GM18519 (cell line): ENCODE measurements around the gene LRRFIP1.
"Not testable (repeated sequence)": the region's sequence is repeated elsewhere in the genome, so short reads cannot be mapped to it uniquely, and the experiment has no call there.

ENCODE experiments used
- ATAC-seq: cut with Tn5 transposase; IDR thresholded peaks from one replicate; pipeline ENCODE4 v1.9.1; 2021; ENCODE audit warnings: mild to moderate bottlenecking, moderate library complexity; ENCODE audit not compliant: unreplicated experiment, low FRiP score

The LRRFIP1 gene, protein sequence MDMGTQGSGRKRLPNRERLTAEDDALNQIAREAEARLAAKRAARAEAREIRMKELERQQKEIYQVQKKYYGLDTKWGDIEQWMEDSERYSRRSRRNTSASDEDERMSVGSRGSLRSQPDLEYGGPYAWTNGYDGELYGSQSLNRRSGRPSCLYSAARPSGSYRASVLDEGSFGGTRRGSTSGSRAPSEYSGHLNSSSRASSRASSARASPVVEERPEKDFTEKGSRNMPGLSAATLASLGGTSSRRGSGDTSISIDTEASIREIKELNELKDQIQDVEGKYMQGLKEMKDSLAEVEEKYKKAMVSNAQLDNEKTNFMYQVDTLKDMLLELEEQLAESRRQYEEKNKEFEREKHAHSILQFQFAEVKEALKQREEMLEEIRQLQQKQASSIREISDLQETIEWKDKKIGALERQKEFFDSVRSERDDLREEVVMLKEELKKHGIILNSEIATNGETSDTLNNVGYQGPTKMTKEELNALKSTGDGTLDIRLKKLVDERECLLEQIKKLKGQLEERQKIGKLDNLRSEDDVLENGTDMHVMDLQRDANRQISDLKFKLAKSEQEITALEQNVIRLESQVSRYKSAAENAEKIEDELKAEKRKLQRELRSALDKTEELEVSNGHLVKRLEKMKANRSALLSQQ

DNA sequence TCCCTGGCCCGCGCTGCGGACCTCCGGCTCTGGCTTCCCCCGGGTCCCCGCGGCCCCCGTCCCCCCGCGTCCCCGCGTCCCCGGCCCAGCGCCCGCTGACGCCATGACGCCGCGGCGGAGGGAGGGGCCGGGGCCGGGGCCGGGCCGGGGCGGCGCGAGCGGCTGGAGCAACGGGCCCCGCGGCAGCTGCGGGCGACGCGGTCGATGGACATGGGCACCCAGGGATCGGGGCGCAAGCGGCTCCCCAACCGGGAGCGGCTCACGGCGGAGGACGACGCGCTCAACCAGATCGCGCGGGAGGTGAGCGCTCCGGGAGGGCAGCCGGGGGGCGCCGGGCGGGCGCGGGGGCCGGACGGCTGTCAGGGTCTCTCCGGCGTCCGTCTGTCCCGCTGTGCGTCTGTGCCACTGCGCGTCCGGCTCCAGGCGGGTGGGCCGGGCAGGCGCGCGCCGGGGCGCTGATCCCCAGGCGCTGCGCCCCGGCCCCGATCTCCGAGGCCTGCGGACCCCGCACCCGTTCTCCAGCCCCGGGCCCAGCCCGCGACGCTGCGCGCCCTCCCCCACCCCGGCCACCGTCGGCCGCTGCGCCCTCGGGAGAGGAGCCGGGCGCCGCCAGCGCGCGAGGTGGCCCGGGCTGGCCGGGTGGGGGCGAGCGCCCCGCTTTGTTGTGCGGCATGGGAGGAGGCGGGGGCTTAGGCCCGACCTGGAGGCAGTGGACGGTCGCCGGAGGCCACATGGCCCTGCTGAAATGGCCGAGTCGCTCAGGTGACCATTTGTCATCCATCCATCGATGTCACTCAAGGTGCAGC is at the start of gene LRRFIP1:
Gene LRRFIP1 (plus strand): TSS at position 147 of the 806 bp plus-strand sequence. CDS start 58 bp downstream, at position 205.
- ATAC-seq: no peak

GRCh38 chr2:237577956-237578870 is 49.2 kb upstream of the LRRFIP1 start:
- no peak for ATAC-seq

GRCh38 chr2:237581326-237581725 is 46.1 kb upstream of the LRRFIP1 start:
- no peak for ATAC-seq

GRCh38 chr2:237581751-237582746 is 45.3 kb upstream of the LRRFIP1 start:
- ATAC-seq: no peak

DNA sequence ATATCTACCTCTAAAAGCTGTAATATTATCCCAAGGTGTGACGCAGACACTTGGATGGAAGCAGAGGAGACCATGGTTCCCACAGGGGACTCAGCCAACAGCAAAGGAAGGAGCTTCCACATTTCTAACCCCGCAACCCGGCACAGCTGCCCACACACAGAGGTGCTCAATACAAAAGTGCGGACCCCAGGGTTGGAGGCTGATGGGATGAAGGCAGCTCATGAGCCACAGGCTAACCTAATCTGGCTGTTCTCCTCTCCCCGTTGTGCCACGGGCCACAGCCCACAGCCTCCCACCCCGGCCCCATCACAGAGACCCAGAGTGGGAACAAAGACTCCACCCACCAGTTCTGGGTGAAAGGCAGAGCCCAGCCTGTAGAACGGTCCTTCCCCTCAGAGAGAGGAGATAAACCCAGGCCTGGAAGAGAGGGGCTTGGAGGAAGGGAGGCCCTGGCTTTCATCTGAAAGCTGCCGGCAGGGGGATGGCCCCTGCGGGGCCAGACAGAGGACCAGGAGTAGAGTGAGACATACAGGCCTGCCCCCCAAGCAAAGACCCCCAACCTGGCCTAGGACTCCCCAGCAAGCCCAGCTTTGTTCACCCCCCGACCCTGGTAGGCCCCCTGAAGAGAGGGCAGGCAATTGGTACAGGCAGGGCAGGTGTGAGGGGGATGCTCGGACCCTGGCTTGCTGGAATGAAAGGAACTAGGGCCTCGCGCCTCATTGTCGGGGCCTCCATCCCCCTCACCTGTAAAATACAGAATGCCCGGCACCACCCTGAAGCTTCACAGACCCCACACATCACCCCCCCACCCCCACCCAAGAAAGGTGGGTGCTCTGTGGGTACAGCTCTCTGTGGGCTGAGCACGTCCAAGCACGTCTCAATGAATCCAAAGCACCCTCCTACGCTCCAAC is 43.7 kb upstream of the LRRFIP1 start:
- ATAC-seq: no peak

GRCh38 chr2:237585590-237586221 is 41.7 kb upstream of the LRRFIP1 start:
- ATAC-seq: no peak

- ATAC-seq: no peak
Measured at GRCh38 chr2:237588044-237588696, 39.2 kb upstream of the LRRFIP1 start.

DNA sequence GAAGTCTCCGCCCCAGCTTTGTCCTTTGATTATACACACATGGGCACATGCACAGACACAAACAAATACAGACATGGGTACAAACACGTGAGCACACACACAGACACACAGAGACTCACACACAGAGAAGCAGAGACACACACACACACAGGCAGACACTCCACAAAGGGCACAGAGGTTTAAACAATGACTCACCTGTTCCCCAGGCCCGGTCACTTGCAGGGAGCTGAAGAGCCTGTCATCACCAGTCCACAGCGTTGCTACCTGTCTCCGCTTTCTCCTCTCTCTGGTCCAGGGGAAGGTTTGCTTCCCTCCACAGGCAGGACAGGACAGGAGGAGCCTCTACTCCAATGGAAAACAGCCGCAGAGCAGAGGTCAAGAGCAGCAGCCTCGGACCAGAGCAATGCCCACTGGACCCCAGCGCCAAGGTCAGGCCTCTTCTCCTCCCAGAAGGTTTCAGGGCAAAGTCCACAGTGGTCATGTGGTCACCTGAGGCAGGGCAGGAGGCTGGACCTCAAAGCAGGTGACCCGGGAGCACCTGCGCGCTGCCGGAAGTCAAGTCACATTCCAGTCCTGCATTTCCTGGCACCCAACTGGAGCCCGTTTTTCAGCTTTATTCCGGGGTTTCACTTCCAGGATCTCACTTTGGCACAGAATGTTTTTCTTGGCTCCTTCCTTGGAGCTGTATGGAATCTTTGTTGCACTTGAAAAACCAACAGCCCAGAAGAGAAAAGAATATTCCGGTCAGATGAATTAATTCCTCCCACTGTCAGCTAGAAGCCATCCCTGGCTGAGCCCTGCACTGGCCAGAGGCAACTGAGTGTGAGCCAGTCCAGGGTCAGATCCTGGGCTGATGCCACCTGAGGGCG is 36.9 kb upstream of the LRRFIP1 start, which contains the start of gene RAB17:
Gene RAB17 (minus strand): TSS at position 463 of the 869 bp plus-strand sequence. CDS start 4,580 bp downstream, outside the sequence.
- no peak for ATAC-seq

- ATAC-seq: no peak
Measured at GRCh38 chr2:237591141-237591881, 36.1 kb upstream of the LRRFIP1 start.

DNA sequence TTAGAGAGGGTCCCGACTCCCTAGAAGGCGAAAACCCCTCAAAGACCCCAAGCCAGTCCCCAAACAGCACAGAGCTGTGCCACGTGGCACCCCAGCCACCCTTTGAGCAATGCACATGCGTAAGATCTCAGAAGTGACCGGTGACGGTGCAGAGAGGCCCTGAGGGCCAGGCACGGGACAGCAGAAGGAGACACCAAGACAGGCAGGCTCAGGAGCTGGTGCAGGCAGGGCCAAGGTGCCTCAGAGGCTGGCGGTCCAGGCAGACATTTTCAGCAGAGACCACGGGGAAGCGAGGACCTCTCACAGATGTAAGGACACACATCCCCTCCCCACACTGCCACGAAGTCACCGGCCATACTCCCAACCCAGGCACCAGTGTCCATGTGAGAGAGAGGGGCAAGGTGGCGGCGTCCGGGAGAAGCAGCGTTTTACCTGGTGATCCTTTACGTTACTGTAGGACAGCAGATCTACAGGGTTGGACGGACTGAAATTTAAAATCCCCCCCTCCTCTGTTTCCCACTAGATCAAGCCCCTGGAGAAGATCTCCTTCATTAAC is 34.9 kb upstream of the LRRFIP1 start:
- ATAC-seq: no peak

- ATAC-seq: no peak
Measured at GRCh38 chr2:237593036-237593435, 34.4 kb upstream of the LRRFIP1 start.

- no peak for ATAC-seq
Measured at GRCh38 chr2:237593596-237594320, 33.6 kb upstream of the LRRFIP1 start.

GRCh38 chr2:237594514-237594871 is 32.9 kb upstream of the LRRFIP1 start:
- no peak for ATAC-seq

DNA sequence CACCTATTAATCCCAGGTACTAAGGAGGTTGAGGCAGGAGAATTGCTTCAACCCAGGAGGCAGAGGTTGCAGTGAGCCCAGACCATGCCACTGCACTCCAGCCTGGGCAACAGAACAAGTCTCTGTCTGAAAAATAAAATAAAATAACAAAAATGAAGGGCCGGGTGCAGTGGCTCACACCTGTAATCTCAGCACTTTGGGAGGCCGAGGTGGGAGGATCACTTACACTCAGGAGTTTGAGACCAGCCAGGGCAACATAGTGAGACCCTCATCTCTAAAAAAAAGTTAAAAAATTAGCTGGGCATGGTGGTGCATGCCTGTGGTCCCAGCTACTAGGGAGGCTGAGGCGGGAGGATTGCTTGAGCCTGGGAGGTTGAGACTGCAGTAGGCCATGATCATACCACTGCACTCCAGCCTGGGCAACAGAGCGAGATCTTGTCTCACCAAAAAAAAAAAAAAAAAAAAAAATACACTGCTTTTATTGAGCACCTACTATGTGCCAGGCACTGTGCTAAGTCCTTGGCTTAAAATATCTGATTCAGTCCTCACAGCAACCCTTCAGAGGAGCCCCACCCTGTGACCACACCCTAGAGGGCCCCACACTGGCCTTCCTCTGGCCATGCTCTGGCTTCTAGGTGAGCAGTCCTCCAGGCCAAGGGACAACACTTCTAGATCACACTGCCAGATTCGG is 31.4 kb upstream of the LRRFIP1 start:
- ATAC-seq: not testable (repeated sequence)
